Measurements from ENCODE around the gene RERE. TPM values are rescaled to one million over a fixed set of nuclear protein-coding genes. Genes with fewer than 3 reads are reported as not detected.
A peak's percentile ranks its signal among the peaks of the same experiment; 100 is the strongest.

RERE gene
- total and polyA plus RNA-seq, 7 donors, result 19.2 to 148 (median 90.6) TPM

GRCh38 chr1:8471451-8471850 lies 346.0 kb downstream of the RERE start:
- no peaks in the 10 kb centered on the region for H3K36me3 ChIP-seq
- DNase-seq, result no peak
- intact Hi-C loops (cut with DNase I), result loop anchor here (5.0 kb wide), 1 partner anchor 256 kb away; no protein-coding TSS in a partner anchor
- H3K27ac ChIP-seq, result no peak overlapping the region
- H3K27me3 ChIP-seq, result no peaks in the 10 kb centered on the region
- H3K4me3 ChIP-seq, result no peak overlapping the region
- WGBS, 2 donors, result 96 to 98% methylated on average over 5 of the region's 5 CpGs
- H3K4me1 ChIP-seq, result peaks cover 0 to 27% (median 16%) of the 10 kb centered on the region in 4 donors
- TF ChIP-seq EP300 (IDR thresholded peaks at IDR 0.05), result no peak
- no peak for TF ChIP-seq CTCF (IDR thresholded peaks at IDR 0.05)
- TF ChIP-seq POLR2AphosphoS5 (IDR thresholded peaks at IDR 0.05), result no peak
- no peak for TF ChIP-seq POLR2A (IDR thresholded peaks at IDR 0.05)
- H3K9me3 ChIP-seq, result no peaks in the 10 kb centered on the region

- Histone ChIP-seq H3K27me3 (no peaks in the 10 kb centered on the region), H3K9me3 (no peaks in the 10 kb centered on the region), H3K27ac (no peak overlapping the region), H3K36me3 (no peaks in the 10 kb centered on the region), H3K4me1 (peaks cover 0 to 36% (median 32%) of the 10 kb centered on the region in 4 donors), H3K4me3 (no peak overlapping the region)
- intact Hi-C loops (cut with DNase I), result no loop called here
- WGBS, 2 donors, result 81 to 92% methylated on average over 4 of the region's 4 CpGs
- no peak for DNase-seq
- TF ChIP-seq EP300 (IDR thresholded peaks at IDR 0.05), result no peak
- no peak for TF ChIP-seq POLR2A (IDR thresholded peaks at IDR 0.05)
- no peak for TF ChIP-seq POLR2AphosphoS5 (IDR thresholded peaks at IDR 0.05)
- no peak for TF ChIP-seq CTCF (IDR thresholded peaks at IDR 0.05)
These were observed 348.7 kb downstream of the RERE start for GRCh38 chr1:8468751-8469150.

GRCh38 chr1:8467308-8467707 lies 350.1 kb downstream of the RERE start:
- H3K4me3 ChIP-seq, result no peak overlapping the region
- H3K27ac ChIP-seq, result no peak overlapping the region
- intact Hi-C loops (cut with DNase I), result no loop called here
- no peaks in the 10 kb centered on the region for H3K27me3 ChIP-seq
- H3K4me1 ChIP-seq, result peaks cover 0 to 50% (median 46%) of the 10 kb centered on the region in 4 donors
- H3K36me3 ChIP-seq, result no peaks in the 10 kb centered on the region
- no peaks in the 10 kb centered on the region for H3K9me3 ChIP-seq
- no peak for DNase-seq
- 67 to 78% methylated on average over 3 of the region's 3 CpGs for WGBS, 2 donors
- no peak for TF ChIP-seq POLR2AphosphoS5 (IDR thresholded peaks at IDR 0.05)
- TF ChIP-seq EP300 (IDR thresholded peaks at IDR 0.05), result no peak
- TF ChIP-seq POLR2A (IDR thresholded peaks at IDR 0.05), result no peak
- no peak for TF ChIP-seq CTCF (IDR thresholded peaks at IDR 0.05)

- Histone ChIP-seq H3K9me3 (no peaks in the 10 kb centered on the region), H3K36me3 (no peaks in the 10 kb centered on the region), H3K4me3 (no peak overlapping the region), H3K27me3 (no peaks in the 10 kb centered on the region), H3K4me1 (peaks cover 0 to 66% (median 60%) of the 10 kb centered on the region in 4 donors), H3K27ac (peak overlapping the region; percentile 37 to 86 (median 80))
- DNase-seq, result no peak
- TF ChIP-seq POLR2AphosphoS5 (IDR thresholded peaks at IDR 0.05) (no peak), EP300 (IDR thresholded peaks at IDR 0.05) (no peak), POLR2A (IDR thresholded peaks at IDR 0.05) (no peak), CTCF (IDR thresholded peaks at IDR 0.05) (no peak)
- intact Hi-C loops (cut with DNase I), result loop anchor here (2.0 kb wide), 1 partner anchor 383 kb away; no protein-coding TSS in a partner anchor
- 74 to 87% methylated on average over 13 of the region's 13 CpGs for WGBS, 2 donors
These were observed 351.7 kb downstream of the RERE start for GRCh38 chr1:8465692-8466091.

- H3K36me3 ChIP-seq, result no peaks in the 10 kb centered on the region
- no peaks in the 10 kb centered on the region for H3K27me3 ChIP-seq
- no peak for TF ChIP-seq EP300 (IDR thresholded peaks at IDR 0.05)
- TF ChIP-seq CTCF (IDR thresholded peaks at IDR 0.05), result no peak
- TF ChIP-seq POLR2A (IDR thresholded peaks at IDR 0.05), result no peak
- no peak for TF ChIP-seq POLR2AphosphoS5 (IDR thresholded peaks at IDR 0.05)
- H3K9me3 ChIP-seq, result no peaks in the 10 kb centered on the region
- 81 to 83% methylated on average over 5 of the region's 5 CpGs for WGBS, 2 donors
- no peak overlapping the region for H3K4me3 ChIP-seq
- intact Hi-C loops (cut with DNase I), result loop anchor here (2.0 kb wide), 1 partner anchor 384 kb away; no protein-coding TSS in a partner anchor
- no peak for DNase-seq
- peak overlapping the region; percentile 77 to 86 (median 84) for H3K27ac ChIP-seq
- H3K4me1 ChIP-seq, result peaks cover 0 to 73% (median 65%) of the 10 kb centered on the region in 4 donors
These were observed 352.4 kb downstream of the RERE start for GRCh38 chr1:8465013-8465412.
